Natural killer cell (primary cell): ENCODE measurements around the gene CPPED1. TPM values are rescaled to one million over a fixed set of nuclear protein-coding genes. Genes with fewer than 3 reads are reported as not detected.

Experiments
- ATAC-seq, 3 donors: fragments of 150-1000 bp in 2 of 3; fragments of 200-7000 bp in 1 of 3; cut with Tn5 transposase; 1 replicate in 1 of 3; 2 replicates in 2 of 3; pipeline ENCODE4 v1.10.0; 2021; ENCODE audit warnings: mild to moderate bottlenecking in 2 of 3, moderate library complexity in 2 of 3
- DNase-seq, 2 donors: peaks; one replicate each; pipeline versions ENCODE4 v3.0.0 to v3.0.0-alpha.2; 2013 to 2021; ENCODE audit warnings: mixed read lengths in 1 of 2
- H3K27ac ChIP-seq: one replicate; pipeline ENCODE4 v1.5.1; 2013; ENCODE audit warnings: mild to moderate bottlenecking, low read length
- H3K27me3 ChIP-seq: one replicate; pipeline ENCODE4 v1.6.1; 2013; ENCODE audit warnings: low read length; ENCODE audit not compliant: control insufficient read depth, insufficient read depth
- H3K36me3 ChIP-seq: one replicate; pipeline ENCODE4 v1.6.1; 2013; ENCODE audit warnings: low read length; ENCODE audit not compliant: control insufficient read depth, insufficient read depth
- H3K4me1 ChIP-seq: one replicate; pipeline ENCODE4 v1.6.1; 2013; ENCODE audit warnings: low read length; ENCODE audit not compliant: control insufficient read depth, insufficient read depth
- H3K4me3 ChIP-seq: one replicate; pipeline ENCODE4 v1.5.1; 2013; ENCODE audit warnings: low read length
- H3K9me3 ChIP-seq: one replicate; pipeline ENCODE4 v1.6.1; 2013; ENCODE audit warnings: low read length; ENCODE audit not compliant: control insufficient read depth, insufficient read depth
- H3K27ac Mint-ChIP-seq, 2 donors: one replicate each; pipeline ENCODE4 v1.8.0; 2022; ENCODE audit warnings: mild to moderate bottlenecking in 2 of 2, mixed read lengths in 2 of 2, moderate library complexity in 1 of 2
- H3K27me3 Mint-ChIP-seq, 2 donors: one replicate each; pipeline ENCODE4 v1.8.0; 2022; ENCODE audit warnings: low read depth in 2 of 2, mixed read lengths in 2 of 2
- H3K36me3 Mint-ChIP-seq: one replicate; pipeline ENCODE4 v1.8.0; 2022; ENCODE audit warnings: mixed read lengths
- H3K4me1 Mint-ChIP-seq, 2 donors: one replicate each; pipeline ENCODE4 v1.8.0; 2022; ENCODE audit warnings: mixed read lengths in 2 of 2
- H3K4me3 Mint-ChIP-seq: one replicate; pipeline ENCODE4 v1.8.0; 2022; ENCODE audit warnings: mild to moderate bottlenecking, moderate library complexity, mixed read lengths
- H3K9me3 Mint-ChIP-seq, 2 donors: one replicate each; pipeline ENCODE4 v1.8.0; 2022; ENCODE audit warnings: mixed read lengths in 2 of 2
- CTCF ChIP-seq: fragments of 200-600 bp; IDR thresholded peaks from one replicate; pipeline ENCODE4 v1.8.0; 2022; ENCODE audit warnings: antibody characterized with exemption
- WGBS: methylation state at CpG from one replicate; pipeline ENCODE4 v1.1.7; 2013; ENCODE audit warnings: missing lambda C conversion rate; ENCODE audit not compliant: insufficient coverage; 5-methylcytosine and 5-hydroxymethylcytosine counted together
- intact Hi-C: fragments of 100-400 bp; cut with micrococcal nuclease; formaldehyde crosslinking; loops from one replicate; pipeline ENCODE4 v1.14.2; 2022
- total RNA-seq, 4 donors: library from RNA; stranded (reverse); fragments of 120-200 nt in 1 of 4; gene quantifications; one replicate each; pipeline versions ENCODE4 v1.2.3 to v1.2.4, GENCODE V29; 2013 to 2022

CPPED1 gene
- total RNA-seq, 3 donors from 2014 or later (not counting 1 experiment from before 2014, with no cell fraction given), result 10.3 to 18.3 (median 16.4) TPM

GRCh38 chr16:12732600-12732999, 71.1 kb downstream of the CPPED1 start:
- no peak overlapping the region for H3K27ac Mint-ChIP-seq
- no peak overlapping the region for H3K27ac ChIP-seq
- ATAC-seq, result no peak
- no peak for TF ChIP-seq CTCF
- H3K36me3 ChIP-seq, result no peaks in the 10 kb centered on the region
- no peak overlapping the region for H3K4me3 ChIP-seq
- no peaks in the 10 kb centered on the region for H3K4me1 Mint-ChIP-seq
- no peaks in the 10 kb centered on the region for H3K27me3 Mint-ChIP-seq
- no peak overlapping the region for H3K4me3 Mint-ChIP-seq
- no peak for DNase-seq
- intact Hi-C loops, result no loop called here
- no peaks in the 10 kb centered on the region for H3K4me1 ChIP-seq
- H3K9me3 Mint-ChIP-seq, result peaks cover 7 to 18% of the 10 kb centered on the region in 2 donors
- H3K36me3 Mint-ChIP-seq, result peaks cover 26% of the 10 kb centered on the region
- peaks cover 16% of the 10 kb centered on the region for H3K9me3 ChIP-seq
- no peaks in the 10 kb centered on the region for H3K27me3 ChIP-seq

- no peaks in the 10 kb centered on the region for H3K36me3 ChIP-seq
- Mint-ChIP-seq H3K27me3 (no peaks in the 10 kb centered on the region), H3K4me1 (no peaks in the 10 kb centered on the region), H3K27ac (no peak overlapping the region), H3K4me3 (no peak overlapping the region), H3K9me3 (peaks cover 7 to 18% of the 10 kb centered on the region in 2 donors), H3K36me3 (peaks cover 26% of the 10 kb centered on the region)
- no peak overlapping the region for H3K4me3 ChIP-seq
- intact Hi-C loops, result no loop called here
- H3K9me3 ChIP-seq, result peaks cover 16% of the 10 kb centered on the region
- no peak for DNase-seq
- no peaks in the 10 kb centered on the region for H3K27me3 ChIP-seq
- no peaks in the 10 kb centered on the region for H3K4me1 ChIP-seq
- WGBS, result 84% methylated on average over 4 of the region's 4 CpGs
- no peak overlapping the region for H3K27ac ChIP-seq
- TF ChIP-seq CTCF, result no peak
- ATAC-seq, result no peak
These were observed 74.2 kb downstream of the CPPED1 start for GRCh38 chr16:12729448-12729847.

GRCh38 chr16:12728469-12728868, 75.2 kb downstream of the CPPED1 start:
- DNase-seq, result no peak
- no peaks in the 10 kb centered on the region for H3K4me1 ChIP-seq
- H3K27me3 ChIP-seq, result no peaks in the 10 kb centered on the region
- no peaks in the 10 kb centered on the region for H3K36me3 ChIP-seq
- TF ChIP-seq CTCF, result no peak
- 89% methylated on average over 5 of the region's 5 CpGs for WGBS
- Mint-ChIP-seq H3K27ac (no peak overlapping the region), H3K27me3 (no peaks in the 10 kb centered on the region), H3K4me3 (no peak overlapping the region), H3K4me1 (no peaks in the 10 kb centered on the region), H3K9me3 (peaks cover 6 to 15% of the 10 kb centered on the region in 2 donors), H3K36me3 (peaks cover 22% of the 10 kb centered on the region)
- no peak overlapping the region for H3K27ac ChIP-seq
- no peak overlapping the region for H3K4me3 ChIP-seq
- H3K9me3 ChIP-seq, result peaks cover 14% of the 10 kb centered on the region
- intact Hi-C loops, result no loop called here
- ATAC-seq, result no peak

GRCh38 chr16:12724226-12724625, 79.5 kb downstream of the CPPED1 start:
- no peaks in the 10 kb centered on the region for H3K36me3 ChIP-seq
- no peaks in the 10 kb centered on the region for H3K27me3 ChIP-seq
- H3K36me3 Mint-ChIP-seq, result no peaks in the 10 kb centered on the region
- no peaks in the 10 kb centered on the region for H3K9me3 Mint-ChIP-seq
- no peak overlapping the region for H3K4me3 ChIP-seq
- H3K4me1 ChIP-seq, result no peaks in the 10 kb centered on the region
- no peak for TF ChIP-seq CTCF
- no peaks in the 10 kb centered on the region for H3K27me3 Mint-ChIP-seq
- H3K9me3 ChIP-seq, result no peaks in the 10 kb centered on the region
- DNase-seq, result no peak
- ATAC-seq, result no peak
- no peaks in the 10 kb centered on the region for H3K4me1 Mint-ChIP-seq
- no peak overlapping the region for H3K27ac ChIP-seq
- 93% methylated on average over 8 of the region's 8 CpGs for WGBS
- H3K4me3 Mint-ChIP-seq, result no peak overlapping the region
- intact Hi-C loops, result no loop called here
- no peak overlapping the region for H3K27ac Mint-ChIP-seq
